Mononuclear cell (primary cell): Measurements from ENCODE around the gene HDHD5. TPM values are rescaled to one million over a fixed set of nuclear protein-coding genes. Genes with fewer than 3 reads are reported as not detected.

Experiments used
- H3K27me3 ChIP-seq: 2 replicates; pipeline ENCODE4 v1.6.0; 2011; ENCODE audit warnings: low read length, control low read depth; ENCODE audit not compliant: insufficient read depth
- H3K4me1 ChIP-seq: 2 replicates; pipeline ENCODE4 v1.5.1; 2011; ENCODE audit warnings: mild to moderate bottlenecking, low read length, control low read depth; ENCODE audit not compliant: insufficient read depth
- H3K4me3 ChIP-seq: 2 replicates; pipeline ENCODE4 v1.5.1; 2011; ENCODE audit warnings: mild to moderate bottlenecking, low read length, moderate library complexity
- H3K9me3 ChIP-seq: 2 replicates; pipeline ENCODE4 v1.5.1; 2011; ENCODE audit warnings: low read depth, mild to moderate bottlenecking, control low read depth, low read length
- total RNA-seq: library from RNA; depleted of rRNA; stranded (reverse); fragments of >200 nt; gene quantifications from one replicate; pipeline ENCODE4 v1.2.3, GENCODE V29; 2012

Gene HDHD5
- total RNA-seq, 1 donor, result 12.5 TPM

DNA sequence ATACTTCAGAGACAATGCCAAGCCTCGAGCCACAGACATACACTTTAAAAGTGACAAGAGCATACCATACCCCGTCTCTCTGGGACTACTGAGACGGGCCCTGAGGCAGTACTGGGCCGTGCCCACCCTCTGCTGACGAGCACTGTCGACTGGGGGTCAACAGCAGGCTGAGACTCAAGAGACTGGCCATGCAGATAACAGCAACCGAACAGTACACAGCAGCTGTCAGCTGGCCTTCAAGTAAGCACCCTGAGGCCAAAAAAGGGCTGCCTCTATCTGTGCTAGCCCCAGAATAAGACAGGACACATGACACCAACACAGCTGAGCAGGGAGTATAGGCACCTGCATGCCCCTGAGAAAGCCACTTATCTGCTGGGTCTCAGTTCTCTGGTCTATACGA, 19.1 kb downstream of the HDHD5 start:
- Histone ChIP-seq H3K27me3 (no peaks in the 10 kb centered on the region), H3K4me1 (no peaks in the 10 kb centered on the region), H3K4me3 (no peak overlapping the region), H3K9me3 (no peaks in the 10 kb centered on the region)

GRCh38 chr22:17138513-17138912, 20.6 kb downstream of the HDHD5 start:
- no peaks in the 10 kb centered on the region for H3K27me3 ChIP-seq
- no peak overlapping the region for H3K4me3 ChIP-seq
- no peaks in the 10 kb centered on the region for H3K9me3 ChIP-seq
- no peaks in the 10 kb centered on the region for H3K4me1 ChIP-seq

DNA sequence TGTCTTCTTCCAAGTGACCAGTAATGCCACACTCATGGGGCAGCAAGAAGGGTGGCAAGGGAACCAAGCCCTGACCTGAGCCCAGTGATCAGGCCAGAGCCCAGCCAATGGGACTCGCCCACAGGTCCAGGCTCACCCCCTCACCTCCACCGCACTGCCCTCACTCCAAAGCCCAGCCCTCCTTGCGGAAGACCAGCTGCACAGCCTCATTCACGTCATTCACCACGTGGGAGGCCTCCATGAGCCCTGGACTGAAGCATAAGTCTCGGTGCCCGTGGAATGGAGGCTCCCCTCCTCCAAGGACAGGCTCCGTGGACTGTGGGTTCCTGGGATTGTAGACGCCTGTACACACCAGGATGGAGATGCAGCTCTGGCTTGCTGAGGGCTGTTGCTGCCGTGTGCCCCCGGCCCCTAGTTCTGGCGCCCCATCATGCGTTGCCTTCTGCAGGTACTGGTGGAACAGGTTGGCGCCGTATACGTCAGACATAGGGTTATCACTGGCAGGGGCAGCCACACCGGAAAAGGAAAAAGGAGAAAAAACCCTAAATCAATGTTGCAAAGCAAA, 21.1 kb downstream of the HDHD5 start:
- H3K4me1 ChIP-seq, result no peaks in the 10 kb centered on the region
- no peak overlapping the region for H3K4me3 ChIP-seq
- no peaks in the 10 kb centered on the region for H3K27me3 ChIP-seq
- H3K9me3 ChIP-seq, result no peaks in the 10 kb centered on the region

GRCh38 chr22:17137170-17137569, 21.9 kb downstream of the HDHD5 start:
- Histone ChIP-seq H3K9me3 (no peaks in the 10 kb centered on the region), H3K4me3 (no peak overlapping the region), H3K27me3 (no peaks in the 10 kb centered on the region), H3K4me1 (no peaks in the 10 kb centered on the region)

DNA sequence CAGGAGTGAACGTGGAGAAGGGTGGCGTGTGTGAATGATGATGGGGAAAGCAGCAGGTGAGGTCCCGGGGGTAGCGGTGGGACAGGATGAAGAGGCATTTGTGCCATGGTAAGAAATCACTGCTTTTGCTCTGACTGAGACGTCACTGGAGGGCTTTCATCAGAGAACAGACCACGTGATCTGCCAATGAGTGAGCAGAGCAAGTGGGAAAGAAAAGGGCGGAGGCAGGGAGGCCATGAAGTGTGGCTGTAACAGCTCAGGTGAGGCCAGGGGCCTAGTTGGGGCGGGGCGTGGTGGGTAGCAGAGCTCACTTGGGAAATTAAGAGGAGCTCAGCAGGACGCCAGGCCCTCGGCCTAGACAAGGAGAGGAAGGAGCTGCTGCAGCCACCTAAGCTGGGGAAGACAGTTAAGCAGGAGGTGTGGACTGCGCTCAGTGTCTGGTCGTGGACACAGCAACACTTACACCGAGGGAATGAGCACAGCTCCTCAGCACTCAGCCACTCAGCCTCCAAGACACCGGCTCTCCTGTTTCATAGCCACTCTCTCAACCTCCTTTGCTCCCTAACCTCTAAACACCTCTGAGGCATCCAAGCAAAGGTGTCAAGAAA, 23.8 kb downstream of the HDHD5 start:
- no peaks in the 10 kb centered on the region for H3K4me1 ChIP-seq
- no peaks in the 10 kb centered on the region for H3K27me3 ChIP-seq
- no peak overlapping the region for H3K4me3 ChIP-seq
- no peaks in the 10 kb centered on the region for H3K9me3 ChIP-seq

DNA sequence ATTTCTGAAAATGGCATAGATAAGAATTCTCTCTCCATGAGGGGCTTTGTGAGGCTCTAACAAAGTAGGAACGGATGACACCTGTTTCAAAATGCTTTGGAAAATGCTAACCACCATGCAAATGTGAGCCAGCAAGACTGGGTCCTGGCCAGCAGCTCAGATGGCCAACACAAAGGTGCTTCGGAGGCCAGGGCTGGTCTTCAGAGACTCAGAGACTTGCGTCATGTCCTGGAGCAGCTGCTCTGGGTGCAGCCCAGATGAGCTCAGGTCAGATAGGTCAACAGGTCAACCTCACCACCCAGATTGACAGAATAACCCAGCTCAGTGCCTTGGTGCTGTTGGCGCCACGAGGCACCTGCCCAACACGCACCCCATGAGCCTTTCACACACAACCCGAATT, 25.9 kb downstream of the HDHD5 start:
- Histone ChIP-seq H3K27me3 (no peaks in the 10 kb centered on the region), H3K4me1 (no peaks in the 10 kb centered on the region), H3K4me3 (no peak overlapping the region), H3K9me3 (no peaks in the 10 kb centered on the region)

- no peaks in the 10 kb centered on the region for H3K27me3 ChIP-seq
- no peaks in the 10 kb centered on the region for H3K9me3 ChIP-seq
- no peak overlapping the region for H3K4me3 ChIP-seq
- H3K4me1 ChIP-seq, result no peaks in the 10 kb centered on the region
Measured at GRCh38 chr22:17132112-17132511, 27.0 kb downstream of the HDHD5 start.

- Histone ChIP-seq H3K4me3 (no peak overlapping the region), H3K4me1 (no peaks in the 10 kb centered on the region), H3K9me3 (no peaks in the 10 kb centered on the region), H3K27me3 (no peaks in the 10 kb centered on the region)
Measured at GRCh38 chr22:17131686-17132085, 27.4 kb downstream of the HDHD5 start.

GRCh38 chr22:17130199-17130598, 28.9 kb downstream of the HDHD5 start:
- Histone ChIP-seq H3K4me1 (no peaks in the 10 kb centered on the region), H3K27me3 (no peaks in the 10 kb centered on the region), H3K9me3 (no peaks in the 10 kb centered on the region), H3K4me3 (no peak overlapping the region)

DNA sequence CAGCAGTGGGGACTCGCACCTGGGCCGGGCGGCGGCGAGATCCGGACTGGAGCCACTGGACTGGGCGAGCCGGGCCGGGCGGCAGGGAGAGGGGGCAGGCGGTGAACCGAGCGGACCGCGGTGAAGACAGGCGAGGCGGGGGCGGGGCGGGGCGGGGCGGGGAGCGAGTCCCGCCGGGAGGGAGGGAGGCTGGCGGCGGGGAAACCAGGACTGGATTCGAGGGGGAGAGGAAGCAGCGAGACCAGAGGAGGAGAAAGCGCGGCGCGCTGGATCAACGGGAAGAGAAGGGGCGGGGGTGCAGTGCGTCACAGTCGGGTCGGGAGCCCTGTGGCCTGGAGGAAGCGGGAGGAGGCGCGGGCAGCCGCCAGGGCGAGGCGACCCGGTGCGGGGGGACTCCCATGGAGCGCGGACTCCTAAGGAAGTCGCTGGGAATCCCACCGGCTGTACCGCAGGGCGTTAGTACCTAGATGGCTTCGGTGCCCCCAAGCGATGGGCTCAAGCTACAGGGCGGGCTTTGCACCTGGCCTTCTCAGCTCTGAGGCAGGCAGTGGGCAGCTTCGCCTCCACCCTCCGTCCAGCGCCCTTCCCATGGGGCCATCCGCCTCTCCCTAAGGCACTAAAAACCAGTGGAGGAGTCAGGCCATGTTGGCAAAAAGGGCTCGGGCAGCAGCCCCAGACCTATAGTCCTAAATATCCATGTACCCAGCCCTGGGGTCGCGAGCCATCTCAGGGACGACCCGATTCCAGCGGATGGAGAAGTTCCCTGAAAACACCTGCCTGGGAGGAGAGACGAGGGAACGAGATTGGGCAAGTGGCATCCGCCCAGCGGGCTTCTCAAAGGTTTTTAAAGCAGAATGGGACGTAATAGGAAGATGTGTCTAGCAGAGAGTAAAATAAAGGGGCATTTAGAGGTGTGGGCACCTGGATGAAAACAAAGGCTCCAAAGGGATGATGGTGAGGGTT, 37.6 kb downstream of the HDHD5 start, which contains the start of gene TMEM121B:
Gene TMEM121B (minus strand): TSS at position 128 of the 963 bp plus-strand sequence. CDS start 233 bp downstream, outside the sequence.
- H3K4me3 ChIP-seq, result peak within 1 kb of the TSS; percentile 34

GRCh38 chr22:17120711-17121232, 38.3 kb downstream of the HDHD5 start:
- H3K4me1 ChIP-seq, result peaks cover 50% of the 10 kb centered on the region
- H3K9me3 ChIP-seq, result no peaks in the 10 kb centered on the region
- H3K27me3 ChIP-seq, result peaks cover 16% of the 10 kb centered on the region
- H3K4me3 ChIP-seq, result peak overlapping the region; percentile 34

More for the DNA sequence above, 37.6 kb downstream of the HDHD5 start, which contains the start of gene TMEM121B:
- Histone ChIP-seq H3K9me3 (no peaks in the 10 kb centered on the region), H3K27me3 (peaks cover 16% of the 10 kb centered on the region), H3K4me1 (peaks cover 43% of the 10 kb centered on the region)

DNA sequence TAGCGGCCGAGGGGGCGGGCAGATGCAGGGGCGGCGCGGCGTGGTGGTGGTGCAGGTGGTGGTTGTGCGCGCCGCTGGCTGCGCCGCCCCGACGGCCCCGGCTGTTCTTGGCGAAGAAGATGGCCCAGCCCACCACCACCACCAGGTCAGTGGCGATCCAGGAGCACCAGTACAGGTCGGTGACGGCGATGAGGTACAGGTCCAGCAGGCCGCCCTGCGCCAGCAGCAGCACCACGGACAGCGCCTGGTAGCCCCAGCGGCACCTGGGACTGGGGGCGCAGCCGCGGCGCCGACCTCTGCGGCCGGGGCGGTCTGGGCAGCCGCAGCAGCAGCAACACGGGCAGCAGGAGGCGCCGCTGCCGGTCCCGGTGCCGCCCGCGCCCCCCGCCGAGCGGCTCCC, 38.8 kb downstream of the HDHD5 start:
- Histone ChIP-seq H3K9me3 (no peaks in the 10 kb centered on the region), H3K4me1 (peaks cover 55% of the 10 kb centered on the region), H3K4me3 (no peak overlapping the region), H3K27me3 (peaks cover 16% of the 10 kb centered on the region)

DNA sequence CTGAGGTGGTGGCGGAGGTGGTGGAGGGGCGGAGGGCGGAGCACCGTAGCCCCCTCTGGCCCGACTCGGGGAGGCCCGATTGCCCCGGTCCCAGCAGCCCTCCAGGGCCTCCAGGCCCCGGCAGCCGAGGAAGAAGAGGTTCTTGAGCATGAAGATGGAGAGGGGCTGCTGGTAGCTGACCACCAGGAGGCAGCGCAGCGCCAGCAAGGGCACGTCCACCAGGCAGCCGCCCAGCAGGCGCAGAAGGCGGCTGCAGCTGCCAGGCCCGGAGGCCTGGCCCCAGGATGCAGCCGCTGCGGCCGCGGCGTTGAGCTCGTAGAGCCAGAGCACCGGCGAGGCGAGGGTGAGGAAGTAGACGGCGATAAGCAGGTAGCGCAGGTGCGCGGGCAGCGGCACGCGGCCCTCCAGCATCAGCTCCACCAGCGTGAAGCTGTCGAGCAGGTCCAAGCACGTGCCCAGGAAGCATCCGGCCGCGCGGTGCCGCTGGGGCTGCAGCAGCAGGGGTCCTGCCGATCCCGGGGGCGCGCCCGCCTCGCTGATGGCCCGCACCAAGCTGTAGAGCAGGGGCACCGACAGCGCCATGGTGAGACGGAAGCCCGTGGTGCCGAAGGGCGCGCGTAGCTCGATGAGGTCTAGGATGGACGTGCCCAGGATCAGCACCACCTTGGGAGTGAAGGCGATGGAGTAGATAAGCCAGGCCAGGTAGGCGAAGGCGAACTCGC, 39.4 kb downstream of the HDHD5 start:
- Histone ChIP-seq H3K9me3 (no peaks in the 10 kb centered on the region), H3K4me3 (no peak overlapping the region), H3K4me1 (peaks cover 62% of the 10 kb centered on the region), H3K27me3 (peaks cover 16% of the 10 kb centered on the region)

- H3K9me3 ChIP-seq, result no peaks in the 10 kb centered on the region
- H3K4me3 ChIP-seq, result no peak overlapping the region
- peaks cover 75% of the 10 kb centered on the region for H3K4me1 ChIP-seq
- H3K27me3 ChIP-seq, result peaks cover 14% of the 10 kb centered on the region
Measured at GRCh38 chr22:17118342-17118741, 40.7 kb downstream of the HDHD5 start.
